SK-N-SH (cell line): ENCODE results near the gene GUF1.

Experiments
- CTCF ChIP-seq: fragments of 200-600 bp; sonication (generic); IDR thresholded peaks from 2 replicates; pipeline ENCODE4 v1.6.1; 2017; ENCODE audit warnings: antibody characterized with exemption, mild to moderate bottlenecking, moderate library complexity
- FOXJ3 ChIP-seq: sonication (generic); formaldehyde crosslinking; IDR thresholded peaks from 2 replicates; pipeline ENCODE4 v1.5.1; 2020; ENCODE audit warnings: mild to moderate bottlenecking, missing genetic modification reagents
- SIN3A ChIP-seq: IDR thresholded peaks from 2 replicates; pipeline ENCODE4 v1.6.1; 2012; ENCODE audit warnings: low read depth, mild to moderate bottlenecking, low read length, moderate library complexity, borderline replicate concordance
- TEAD4 ChIP-seq: IDR thresholded peaks from 2 replicates; pipeline ENCODE4 v1.4.0; 2012; ENCODE audit warnings: mild to moderate bottlenecking, borderline replicate concordance; ENCODE audit not compliant: insufficient read depth

GRCh38 chr4:44671636-44672035 is 6.6 kb upstream of the GUF1 start:
- no peak for TF ChIP-seq SIN3A
- TF ChIP-seq FOXJ3 (CRISPR knock-in tag), result no peak
- TF ChIP-seq CTCF, result no peak
- no peak for TF ChIP-seq TEAD4
